K562 (cell line): ENCODE measurements around the gene LPGAT1. TPM values are rescaled to one million over a fixed set of nuclear protein-coding genes. Genes with fewer than 3 reads are reported as not detected.

Experiments used
- BACH1 ChIP-seq: fragments of 200-800 bp; sonication (Bioruptor generic); IDR thresholded peaks from 2 replicates; pipeline ENCODE4 v1.6.1; 2016; ENCODE audit warnings: missing genetic modification characterization, missing compliant biosample characterization
- CBFA2T3 ChIP-seq: fragments of 450-650 bp; IDR thresholded peaks from 2 replicates; pipeline ENCODE4 v1.6.1; 2017
- ELF1 ChIP-seq: fragments of 200-800 bp; sonication (Bioruptor generic); IDR thresholded peaks from 2 replicates; pipeline ENCODE4 v1.6.1; 2016; ENCODE audit warnings: missing genetic modification characterization, missing compliant biosample characterization
- KDM1A ChIP-seq, 2 experiments: fragments of 450-650 bp; IDR thresholded peaks; 2 replicates each; pipeline ENCODE4 v1.6.1; 2016; ENCODE audit warnings: mild to moderate bottlenecking in 2 of 2
- LEF1 ChIP-seq: fragments of 450-650 bp; IDR thresholded peaks from 2 replicates; pipeline ENCODE4 v1.6.1; 2016; ENCODE audit warnings: mild to moderate bottlenecking
- MCM7 ChIP-seq, 2 experiments: fragments of 450-650 bp; IDR thresholded peaks; 2 replicates each; pipeline ENCODE4 v1.6.1; 2016 to 2018
- MYBL2 ChIP-seq, 2 experiments: fragments of 450-650 bp in 1 of 2; sonication (generic) in 1 of 2; formaldehyde crosslinking in 1 of 2; IDR thresholded peaks; 2 replicates each; pipeline versions ENCODE4 v1.6.1 to v1.8.1; 2017 to 2022; ENCODE audit warnings: borderline replicate concordance in 1 of 2, inconsistent platforms in 1 of 2, low read depth in 1 of 2, mild to moderate bottlenecking in 1 of 2, missing genetic modification reagents in 1 of 2, moderate library complexity in 1 of 2
- MYC ChIP-seq, 2 experiments: fragments of 250-450 bp in 1 of 2; sonication (Bioruptor Pico) in 1 of 2; IDR thresholded peaks; 2 replicates each; pipeline versions ENCODE4 v1.5.1 to v1.6.1; 2012 to 2021; ENCODE audit warnings: low read depth in 2 of 2, borderline replicate concordance in 1 of 2, improper control_type of control experiment in 1 of 2, low read length in 1 of 2, mild to moderate bottlenecking in 1 of 2, moderate library complexity in 1 of 2
- NR2C2 ChIP-seq, 2 experiments: fragments of 200-800 bp in 1 of 2; sonication (Bioruptor generic) in 1 of 2; sonication (generic) in 1 of 2; formaldehyde crosslinking in 1 of 2; IDR thresholded peaks; 2 replicates each; pipeline versions ENCODE4 v1.6.1 to v1.8.0; 2016 to 2022; ENCODE audit warnings: mild to moderate bottlenecking in 1 of 2, missing compliant biosample characterization in 1 of 2, missing genetic modification characterization in 1 of 2, missing genetic modification reagents in 1 of 2
- NR2F6 ChIP-seq: fragments of 450-650 bp; formaldehyde crosslinking; IDR thresholded peaks from 2 replicates; pipeline ENCODE4 v1.4.0; 2020; ENCODE audit warnings: mild to moderate bottlenecking
- PHB2 ChIP-seq: fragments of 450-650 bp; IDR thresholded peaks from 2 replicates; pipeline ENCODE4 v1.6.1; 2017; ENCODE audit warnings: low read depth
- SNRNP70 ChIP-seq: fragments of 200-400 bp; formaldehyde crosslinking; optimal IDR thresholded peaks from 2 replicates; pipeline ENCODE3; 2017; ENCODE audit warnings: low read depth, low read length
- SPI1 ChIP-seq: IDR thresholded peaks from 2 replicates; pipeline ENCODE4 v1.6.1; 2011; ENCODE audit warnings: low read depth, low read length, control low read depth, borderline replicate concordance
- STAG1 ChIP-seq: sonication (generic); formaldehyde crosslinking; IDR thresholded peaks from 2 replicates; pipeline ENCODE4 v1.5.0; 2020; ENCODE audit warnings: missing genetic modification reagents, borderline replicate concordance
- ZNF133 ChIP-seq: fragments of 250-450 bp; sonication (Bioruptor Pico); IDR thresholded peaks from 2 replicates; pipeline ENCODE4 v1.4.0; 2020; ENCODE audit warnings: mild to moderate bottlenecking
- polyA plus RNA-seq, 8 experiments: library from polyadenylated mRNA; depleted of rRNA in 4 of 8; stranded (reverse) in 5 of 8; unstranded in 3 of 8; fragments of >200 nt; fragmentation: Nextera tagmentation in 2 of 8; fragmentation: Illumina TruSeq in 1 of 8; extraction: Ambion mirVana in 2 of 8; extraction: Trizol in 1 of 8; gene quantifications; 2 replicates each; pipeline versions ENCODE4 v1.2.1 to v1.2.3, GENCODE V29; 2011 to 2014; ENCODE audit warnings: inconsistent platforms in 1 of 8, missing spikeins in 1 of 8
- total RNA-seq, 7 experiments: library from RNA; depleted of rRNA in 6 of 7; stranded (reverse); fragments of >200 nt in 6 of 7; fragmentation: Illumina TruSeq in 2 of 7; extraction: Trizol in 2 of 7; gene quantifications; 2 replicates each; pipeline versions ENCODE4 v1.2.1 to v1.2.3, GENCODE V29; 2011 to 2021; ENCODE audit warnings: low replicate concordance in 1 of 7
- TF ChIP-seq, protein P1 (sequence below), 3 experiments: IDR thresholded peaks in 2 of 3; conservative IDR thresholded peaks in 1 of 3; 2 replicates each; pipeline ENCODE4 v1.5.1; 2011 to 2012; ENCODE audit warnings: low read length in 3 of 3, mild to moderate bottlenecking in 3 of 3, control low read depth in 2 of 3, improper control_type of control experiment in 1 of 3, inconsistent platforms in 1 of 3, low read depth in 1 of 3, mixed read lengths in 1 of 3, moderate library complexity in 1 of 3; ENCODE audit not compliant: insufficient read depth in 2 of 3
- TF ChIP-seq, protein P2 (sequence below): fragments of 250-450 bp; sonication (Bioruptor Pico); IDR thresholded peaks from 2 replicates; pipeline ENCODE4 v1.8.0; 2022; ENCODE audit warnings: moderate library complexity, mild to moderate bottlenecking, inconsistent platforms
- TF ChIP-seq, protein P3 (sequence below), 2 experiments: IDR thresholded peaks in 1 of 2; conservative IDR thresholded peaks in 1 of 2; 2 replicates each; pipeline ENCODE4 v1.6.1; 2016; ENCODE audit warnings: low read depth in 2 of 2, mild to moderate bottlenecking in 1 of 2, missing compliant biosample characterization in 1 of 2, missing genetic modification characterization in 1 of 2, moderate library complexity in 1 of 2

Gene LPGAT1
- total and polyA plus RNA-seq, 9 of the 15 experiments (the other 6 are each of a cell fraction or from before 2014, with no cell fraction given): 5.7 to 31.4 (median 16.3) TPM

DNA sequence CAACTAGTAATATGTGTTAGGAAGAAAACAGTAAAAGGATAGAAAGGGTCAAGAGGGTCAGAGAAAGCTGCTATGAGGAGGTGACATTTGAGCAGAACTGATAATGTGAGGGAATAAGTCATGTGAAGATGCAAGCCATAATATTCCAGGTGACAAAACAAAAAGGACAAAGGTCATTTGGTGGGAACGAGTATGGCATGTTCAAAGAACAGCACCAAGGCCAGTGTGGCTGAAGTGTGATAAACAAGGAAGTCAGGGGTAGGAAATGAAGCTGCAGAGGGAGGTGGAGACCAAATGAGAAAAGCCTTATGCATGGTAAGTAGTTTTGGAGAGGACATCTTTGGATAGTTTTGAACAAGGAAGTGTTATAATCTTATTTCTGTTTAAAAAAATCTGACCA, 46.7 kb downstream of the LPGAT1 start (continued):
- TF ChIP-seq LEF1: no peak
- TF ChIP-seq, protein P1, sequence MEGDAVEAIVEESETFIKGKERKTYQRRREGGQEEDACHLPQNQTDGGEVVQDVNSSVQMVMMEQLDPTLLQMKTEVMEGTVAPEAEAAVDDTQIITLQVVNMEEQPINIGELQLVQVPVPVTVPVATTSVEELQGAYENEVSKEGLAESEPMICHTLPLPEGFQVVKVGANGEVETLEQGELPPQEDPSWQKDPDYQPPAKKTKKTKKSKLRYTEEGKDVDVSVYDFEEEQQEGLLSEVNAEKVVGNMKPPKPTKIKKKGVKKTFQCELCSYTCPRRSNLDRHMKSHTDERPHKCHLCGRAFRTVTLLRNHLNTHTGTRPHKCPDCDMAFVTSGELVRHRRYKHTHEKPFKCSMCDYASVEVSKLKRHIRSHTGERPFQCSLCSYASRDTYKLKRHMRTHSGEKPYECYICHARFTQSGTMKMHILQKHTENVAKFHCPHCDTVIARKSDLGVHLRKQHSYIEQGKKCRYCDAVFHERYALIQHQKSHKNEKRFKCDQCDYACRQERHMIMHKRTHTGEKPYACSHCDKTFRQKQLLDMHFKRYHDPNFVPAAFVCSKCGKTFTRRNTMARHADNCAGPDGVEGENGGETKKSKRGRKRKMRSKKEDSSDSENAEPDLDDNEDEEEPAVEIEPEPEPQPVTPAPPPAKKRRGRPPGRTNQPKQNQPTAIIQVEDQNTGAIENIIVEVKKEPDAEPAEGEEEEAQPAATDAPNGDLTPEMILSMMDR (IDR thresholded peaks at IDR 0.05 in 2 of 3, conservative IDR thresholded peaks at IDR 0.05 in 1 of 3; ENCODE audit: insufficient read depth in 2 of 3, low read depth in 1 of 3, low read length in 3 of 3): no peak
- TF ChIP-seq KDM1A (IDR thresholded peaks at IDR 0.05): no peak
- peak; percentile 32; the same call in 1 of the 2 replicates for TF ChIP-seq SPI1
- TF ChIP-seq NR2C2 (CRISPR knock-in tag; IDR thresholded peaks at IDR 0.05): no peak
- peak; percentile 10; the same call in 1 of the 2 replicates for TF ChIP-seq NR2C2 (tag; IDR thresholded peaks at IDR 0.05)
- no peak for TF ChIP-seq SNRNP70
- peak; percentile 38; the same call in 1 of the 2 replicates for TF ChIP-seq CBFA2T3
- no peak for TF ChIP-seq MYBL2 (IDR thresholded peaks at IDR 0.05; ENCODE audit: low read depth)
- no peak for TF ChIP-seq MYBL2 (CRISPR knock-in tag; IDR thresholded peaks at IDR 0.05; ENCODE audit: borderline replicate concordance)
- TF ChIP-seq BACH1 (tag): no peak
- no peak for TF ChIP-seq NR2F6 (CRISPR knock-in tag)
- TF ChIP-seq, protein P2, sequence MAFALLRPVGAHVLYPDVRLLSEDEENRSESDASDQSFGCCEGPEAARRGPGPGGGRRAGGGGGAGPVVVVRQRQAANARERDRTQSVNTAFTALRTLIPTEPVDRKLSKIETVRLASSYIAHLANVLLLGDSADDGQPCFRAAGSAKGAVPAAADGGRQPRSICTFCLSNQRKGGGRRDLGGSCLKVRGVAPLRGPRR (CRISPR knock-in tag): no peak
- TF ChIP-seq ELF1 (tag): 0 out of 2 replicates have a peak, but pooled peaks have one; percentile 30
- TF ChIP-seq STAG1: no peak
- TF ChIP-seq MYC (IDR thresholded peaks at IDR 0.05; ENCODE audit: low read depth, low read length): no peak
- TF ChIP-seq MYC (CRISPR knock-in tag; IDR thresholded peaks at IDR 0.05; ENCODE audit: borderline replicate concordance, low read depth): no peak
- TF ChIP-seq, protein P3, sequence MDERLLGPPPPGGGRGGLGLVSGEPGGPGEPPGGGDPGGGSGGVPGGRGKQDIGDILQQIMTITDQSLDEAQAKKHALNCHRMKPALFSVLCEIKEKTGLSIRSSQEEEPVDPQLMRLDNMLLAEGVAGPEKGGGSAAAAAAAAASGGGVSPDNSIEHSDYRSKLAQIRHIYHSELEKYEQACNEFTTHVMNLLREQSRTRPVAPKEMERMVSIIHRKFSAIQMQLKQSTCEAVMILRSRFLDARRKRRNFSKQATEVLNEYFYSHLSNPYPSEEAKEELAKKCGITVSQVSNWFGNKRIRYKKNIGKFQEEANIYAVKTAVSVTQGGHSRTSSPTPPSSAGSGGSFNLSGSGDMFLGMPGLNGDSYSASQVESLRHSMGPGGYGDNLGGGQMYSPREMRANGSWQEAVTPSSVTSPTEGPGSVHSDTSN (CRISPR knock-in tag; IDR thresholded peaks at IDR 0.05; ENCODE audit: low read depth): no peak
- TF ChIP-seq, protein P3 (tag; conservative IDR thresholded peaks at IDR 0.05; ENCODE audit: low read depth): no peak
- no peak for TF ChIP-seq ZNF133
- no peak for TF ChIP-seq PHB2
- TF ChIP-seq MCM7 (IDR thresholded peaks at IDR 0.05): no peak
